ENCODE measurements around the gene DAB2IP.

Gene DAB2IP

GRCh38 chr9:121683652-121684051 is 32.2 kb downstream of the DAB2IP start:
- H3K36me3 ChIP-seq (ENCODE audit: low read depth): no peaks in the 10 kb centered on the region
- no peaks in the 10 kb centered on the region for H3K4me1 ChIP-seq (ENCODE audit: insufficient read depth, poor library complexity, severe bottlenecking)
- ATAC-seq (ENCODE audit: low read depth) (no peak), DNase-seq (ENCODE audit: low spot score) (no peak)
- H3K27ac ChIP-seq (ENCODE audit: poor library complexity, severe bottlenecking): no peak overlapping the region
- TF ChIP-seq CTCF (IDR thresholded peaks at IDR 0.05; ENCODE audit: poor library complexity, severe bottlenecking): no peak
- H3K9me3 ChIP-seq (ENCODE audit: severe bottlenecking): no peaks in the 10 kb centered on the region
- H3K4me3 ChIP-seq (ENCODE audit: severe bottlenecking): no peak overlapping the region
- no peaks in the 10 kb centered on the region for H3K27me3 ChIP-seq (ENCODE audit: insufficient read depth, poor library complexity, severe bottlenecking)

GRCh38 chr9:121684381-121685145 is 33.1 kb downstream of the DAB2IP start:
- no peak overlapping the region for H3K27ac ChIP-seq (ENCODE audit: poor library complexity, severe bottlenecking)
- H3K36me3 ChIP-seq (ENCODE audit: low read depth): no peaks in the 10 kb centered on the region
- peak; percentile 33 for TF ChIP-seq CTCF (IDR thresholded peaks at IDR 0.05; ENCODE audit: poor library complexity, severe bottlenecking)
- H3K4me3 ChIP-seq (ENCODE audit: severe bottlenecking): no peak overlapping the region
- no peaks in the 10 kb centered on the region for H3K9me3 ChIP-seq (ENCODE audit: severe bottlenecking)
- no peak for DNase-seq (ENCODE audit: low spot score)
- H3K27me3 ChIP-seq (ENCODE audit: insufficient read depth, poor library complexity, severe bottlenecking): no peaks in the 10 kb centered on the region
- H3K4me1 ChIP-seq (ENCODE audit: insufficient read depth, poor library complexity, severe bottlenecking): no peaks in the 10 kb centered on the region
- ATAC-seq (ENCODE audit: low read depth): no peak

GRCh38 chr9:121685146-121685794 is 33.8 kb downstream of the DAB2IP start:
- TF ChIP-seq CTCF (IDR thresholded peaks at IDR 0.05; ENCODE audit: poor library complexity, severe bottlenecking): no peak
- H3K9me3 ChIP-seq (ENCODE audit: severe bottlenecking): no peaks in the 10 kb centered on the region
- no peaks in the 10 kb centered on the region for H3K36me3 ChIP-seq (ENCODE audit: low read depth)
- H3K27me3 ChIP-seq (ENCODE audit: insufficient read depth, poor library complexity, severe bottlenecking): no peaks in the 10 kb centered on the region
- no peak for ATAC-seq (ENCODE audit: low read depth)
- H3K4me1 ChIP-seq (ENCODE audit: insufficient read depth, poor library complexity, severe bottlenecking): no peaks in the 10 kb centered on the region
- no peak overlapping the region for H3K27ac ChIP-seq (ENCODE audit: poor library complexity, severe bottlenecking)
- DNase-seq (ENCODE audit: low spot score): no peak
- no peak overlapping the region for H3K4me3 ChIP-seq (ENCODE audit: severe bottlenecking)

GRCh38 chr9:121685795-121686377 is 34.5 kb downstream of the DAB2IP start:
- DNase-seq (ENCODE audit: low spot score): no peak
- no peaks in the 10 kb centered on the region for H3K4me1 ChIP-seq (ENCODE audit: insufficient read depth, poor library complexity, severe bottlenecking)
- no peak for ATAC-seq (ENCODE audit: low read depth)
- H3K27ac ChIP-seq (ENCODE audit: poor library complexity, severe bottlenecking): no peak overlapping the region
- TF ChIP-seq CTCF (IDR thresholded peaks at IDR 0.05; ENCODE audit: poor library complexity, severe bottlenecking): no peak
- no peaks in the 10 kb centered on the region for H3K36me3 ChIP-seq (ENCODE audit: low read depth)
- no peak overlapping the region for H3K4me3 ChIP-seq (ENCODE audit: severe bottlenecking)
- H3K9me3 ChIP-seq (ENCODE audit: severe bottlenecking): no peaks in the 10 kb centered on the region
- no peaks in the 10 kb centered on the region for H3K27me3 ChIP-seq (ENCODE audit: insufficient read depth, poor library complexity, severe bottlenecking)
